Measurements from ENCODE around the gene HS1BP3.

Gene HS1BP3

DNA sequence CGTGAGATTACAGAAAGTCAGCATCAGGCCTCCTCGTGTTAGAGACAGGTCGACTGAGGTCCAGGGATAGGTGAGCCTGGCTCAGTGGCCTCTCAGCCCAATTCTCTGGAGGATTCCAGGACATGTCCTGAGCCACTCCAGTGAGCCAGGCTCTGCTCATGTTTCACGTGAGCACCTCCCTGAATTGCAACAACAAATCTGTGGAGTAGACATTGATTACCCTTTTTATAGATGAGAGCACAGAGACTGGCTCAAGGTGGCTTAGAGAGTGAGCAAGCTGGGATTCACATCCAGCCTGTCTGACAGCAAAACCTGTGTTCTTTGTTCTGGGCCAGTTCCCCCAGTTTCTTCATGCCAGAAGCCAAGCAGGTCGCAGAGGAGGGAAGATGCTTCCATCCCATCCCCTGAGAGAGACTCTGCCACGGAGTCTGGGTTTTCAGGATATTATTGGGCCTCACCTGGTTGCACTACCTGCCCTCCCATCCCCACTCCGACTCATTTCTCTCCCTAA lies 46.4 kb downstream of the HS1BP3 start:
- no peak for DNase-seq (ENCODE audit: low read depth in 1 of 2, low spot score in 1 of 2)

DNA sequence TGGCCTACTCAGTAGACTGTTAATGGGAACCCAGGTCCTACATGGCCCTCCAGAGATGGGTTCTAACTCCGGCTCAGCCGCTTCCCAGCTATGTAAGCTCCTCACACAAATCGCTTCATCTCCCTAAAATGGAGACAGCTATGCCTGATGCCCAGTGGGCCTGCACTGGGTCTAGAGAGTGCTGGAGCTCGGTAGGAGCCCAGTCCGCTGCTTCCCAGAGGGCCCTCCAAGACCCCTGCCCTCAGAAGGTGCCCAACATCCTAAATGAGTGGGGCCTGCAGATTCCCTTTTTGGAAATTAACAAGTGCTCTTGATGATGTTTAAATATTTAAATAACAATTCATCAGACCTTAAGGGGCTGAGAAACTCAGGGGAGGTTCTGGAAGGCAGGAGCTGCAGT lies 47.1 kb downstream of the HS1BP3 start:
- DNase-seq (ENCODE audit: low read depth in 1 of 2, low spot score in 1 of 2): no peak

DNA sequence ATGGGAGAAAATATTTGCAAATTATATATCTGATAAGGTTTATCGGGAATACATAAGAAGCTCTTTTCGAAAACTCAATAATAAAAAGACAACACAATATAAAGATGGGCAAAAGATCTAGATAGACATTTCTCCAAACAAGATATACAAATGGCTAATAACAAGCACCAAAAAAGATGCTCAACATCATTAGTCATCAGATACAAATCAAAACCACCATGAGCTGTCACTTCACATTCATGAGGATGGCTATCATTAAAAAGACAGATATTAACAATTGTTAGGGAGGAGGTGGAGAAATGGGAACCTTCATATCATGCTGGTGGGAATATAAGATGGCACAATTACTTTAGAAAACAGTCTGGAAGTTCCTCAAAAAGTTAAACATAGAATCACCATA lies 48.1 kb downstream of the HS1BP3 start:
- DNase-seq (ENCODE audit: low read depth in 1 of 2, low spot score in 1 of 2): no peak

DNA sequence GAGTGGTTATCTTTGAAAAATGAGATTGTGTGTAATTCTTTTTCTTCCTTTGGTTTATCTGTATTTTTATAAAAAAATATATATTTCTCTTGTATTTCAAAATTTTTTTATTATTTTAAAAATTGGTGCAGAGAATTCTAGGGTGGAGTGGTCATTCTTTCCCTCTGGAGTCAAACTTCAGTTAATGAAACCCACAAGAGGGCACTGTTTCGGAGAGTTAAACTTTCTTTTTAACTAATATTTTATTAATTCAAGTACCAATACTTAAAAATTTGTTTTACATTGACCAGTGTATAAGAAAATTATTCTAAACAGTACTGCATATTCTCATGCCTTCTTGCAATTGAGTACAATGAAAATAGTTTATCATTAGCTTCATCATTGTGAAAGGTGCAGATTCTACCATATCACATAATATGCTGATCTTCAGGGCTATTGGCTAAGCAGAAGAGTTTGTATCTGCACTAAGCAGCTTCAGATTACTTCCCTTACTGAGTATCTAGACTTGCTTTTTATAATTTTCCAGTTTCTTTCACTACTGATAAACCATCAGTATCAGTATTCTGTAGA lies 50.1 kb downstream of the HS1BP3 start:
- no peak for DNase-seq (ENCODE audit: low read depth in 1 of 2, low spot score in 1 of 2)

DNA sequence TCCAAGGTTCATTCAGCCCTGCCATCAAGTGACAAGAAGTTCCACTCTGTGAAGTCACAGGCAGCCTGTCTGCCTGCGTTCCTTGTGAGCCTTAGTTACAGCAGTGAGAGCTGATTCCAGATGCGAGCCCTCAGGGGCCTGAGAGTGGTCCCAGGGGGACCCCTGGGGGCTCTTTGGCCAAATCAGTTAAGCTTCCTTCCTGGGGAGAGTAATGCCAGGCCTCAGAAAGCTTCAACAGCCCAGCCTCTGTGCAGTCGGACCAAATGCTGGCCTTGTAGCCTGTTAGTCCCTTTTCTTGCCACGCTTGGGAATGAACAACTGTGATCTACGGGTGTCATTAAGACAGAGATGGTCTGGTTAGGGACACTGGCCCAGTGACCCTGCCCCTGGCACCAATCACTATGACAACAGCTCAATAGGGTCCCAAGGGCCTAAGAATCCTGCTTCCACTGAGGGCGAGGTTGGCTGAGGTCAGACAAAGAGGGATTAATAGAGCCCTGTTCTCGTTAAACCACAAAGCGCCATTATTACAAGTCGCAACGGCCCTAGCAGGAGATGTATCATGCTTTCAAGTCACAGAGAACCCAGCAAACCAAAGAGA lies 50.9 kb downstream of the HS1BP3 start:
- DNase-seq (ENCODE audit: low read depth in 1 of 2, low spot score in 1 of 2): no peak

DNA sequence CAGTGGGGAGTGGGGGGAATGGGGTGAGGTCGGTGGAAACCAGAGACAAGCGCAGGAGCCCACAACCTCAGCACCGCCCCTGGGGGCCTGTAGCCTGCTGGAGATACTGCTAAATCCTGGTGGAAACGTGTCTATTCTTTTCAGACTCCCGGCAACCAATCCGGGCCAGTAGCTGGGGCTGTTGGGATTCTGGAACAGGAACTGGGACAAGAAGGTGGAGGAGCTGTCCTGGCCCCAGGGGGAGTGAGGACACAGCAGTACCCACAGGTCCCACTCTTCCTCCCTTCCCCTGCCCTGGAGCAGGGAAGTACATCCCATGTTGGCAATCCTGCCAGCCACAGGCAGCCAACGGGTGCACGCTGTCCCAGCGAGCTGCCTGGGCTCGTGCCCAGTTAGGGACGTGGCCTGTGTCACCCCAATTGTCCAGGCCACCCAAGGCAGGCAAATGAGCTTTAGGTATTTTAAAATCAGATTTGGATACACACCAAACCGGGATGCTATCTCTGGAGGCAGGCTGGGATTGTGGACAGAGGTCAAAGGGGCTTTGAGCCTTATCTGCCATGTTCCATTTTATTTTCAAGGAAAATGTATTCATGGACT lies 51.8 kb downstream of the HS1BP3 start:
- no peak for DNase-seq (ENCODE audit: low read depth in 1 of 2, low spot score in 1 of 2)

DNA sequence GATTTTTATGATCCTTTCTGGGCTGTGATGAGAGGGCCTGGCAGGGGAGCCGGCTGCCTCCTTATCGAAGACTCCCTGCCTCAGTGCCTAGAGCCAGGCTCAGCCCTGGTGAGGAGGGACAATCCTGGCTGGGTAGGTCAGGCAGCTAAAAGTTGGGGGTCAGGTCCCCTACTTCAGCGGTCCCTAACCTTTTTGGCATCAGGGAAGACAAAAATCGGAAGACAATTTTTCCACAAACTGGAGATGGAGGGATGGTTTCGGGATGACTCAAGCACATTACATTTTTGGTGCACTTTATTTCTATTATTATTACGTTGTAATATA lies 53.1 kb downstream of the HS1BP3 start:
- DNase-seq (ENCODE audit: low read depth in 1 of 2, low spot score in 1 of 2): no peak

DNA sequence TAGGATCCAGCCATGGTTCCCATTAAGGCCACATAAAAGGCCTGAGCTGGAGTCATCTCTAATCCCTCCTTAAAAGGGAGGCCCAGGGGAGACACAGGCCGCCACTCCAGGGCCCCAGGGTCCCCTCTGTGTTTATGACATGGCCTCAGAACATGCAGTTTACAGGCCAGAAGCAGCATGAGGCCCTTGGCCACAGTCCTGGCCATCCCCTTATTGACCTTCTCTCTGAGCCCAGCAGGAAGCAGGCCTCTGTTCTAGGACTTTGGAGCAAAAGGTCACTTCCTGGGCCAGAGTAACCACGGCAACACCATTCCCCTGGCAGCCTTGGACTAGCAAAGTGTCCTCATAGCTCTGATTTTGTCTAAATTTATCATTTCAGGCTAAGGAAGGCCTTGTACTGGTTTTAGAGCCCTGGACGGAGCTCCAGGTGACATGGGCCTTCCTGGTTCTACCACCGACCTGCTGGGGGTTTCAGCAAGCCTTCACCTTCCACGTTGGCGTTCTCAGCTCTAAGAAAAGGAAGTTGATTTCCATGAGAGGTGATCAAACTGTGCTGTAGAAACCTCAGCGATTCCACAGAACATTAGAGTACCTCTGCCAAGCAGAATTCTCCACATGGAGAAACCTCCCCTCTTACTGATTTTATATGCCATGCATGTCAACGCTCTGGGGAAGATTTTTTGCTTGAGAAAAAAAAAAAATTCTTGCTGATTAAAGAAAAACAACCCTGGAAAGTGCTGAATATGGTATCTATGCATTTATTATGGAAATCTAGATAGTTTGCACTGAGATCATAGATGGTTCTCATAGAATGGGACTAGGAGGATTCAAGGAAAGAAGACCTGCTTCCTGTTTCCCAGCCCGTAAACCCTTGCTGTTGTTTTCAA lies 53.7 kb downstream of the HS1BP3 start:
- no peak for DNase-seq (ENCODE audit: low read depth in 1 of 2, low spot score in 1 of 2)

DNA sequence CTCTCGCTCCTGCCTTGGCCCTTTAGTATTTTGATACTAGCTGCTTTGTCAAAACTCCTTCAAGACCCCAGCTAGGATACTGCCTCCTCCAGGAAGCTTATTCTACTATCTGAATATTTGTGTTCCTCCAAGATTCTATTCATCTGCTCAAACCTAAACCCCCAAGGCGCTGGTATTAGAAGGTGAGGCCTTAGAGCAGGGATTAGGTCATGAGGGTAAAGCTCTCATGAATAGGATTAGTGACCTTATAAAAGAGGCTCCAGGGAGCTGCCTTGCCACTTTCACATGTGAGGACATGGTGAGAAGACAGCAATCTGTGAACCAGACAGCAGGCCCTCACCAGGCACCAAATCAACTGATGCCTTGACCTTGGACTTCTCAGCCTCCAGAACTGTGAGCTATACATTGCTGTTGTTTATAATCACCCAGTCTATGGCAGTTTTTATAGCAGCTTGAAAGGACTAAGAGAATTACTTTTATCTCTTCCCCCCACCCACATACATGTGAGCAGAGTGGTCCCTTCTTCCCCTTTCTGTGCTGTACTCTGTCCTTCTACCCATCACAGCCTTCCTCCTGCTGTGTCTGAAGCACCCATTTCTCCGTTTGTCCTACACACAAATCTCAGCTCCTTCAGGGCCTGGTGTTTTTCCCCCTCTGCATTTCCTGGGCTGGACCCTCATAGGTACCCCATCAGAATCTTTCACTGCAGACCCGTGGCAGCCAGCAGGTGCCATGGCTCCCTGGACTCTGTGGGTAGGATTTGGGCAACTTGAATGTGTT lies 54.5 kb downstream of the HS1BP3 start:
- no peak for DNase-seq (ENCODE audit: low read depth in 1 of 2, low spot score in 1 of 2)

DNA sequence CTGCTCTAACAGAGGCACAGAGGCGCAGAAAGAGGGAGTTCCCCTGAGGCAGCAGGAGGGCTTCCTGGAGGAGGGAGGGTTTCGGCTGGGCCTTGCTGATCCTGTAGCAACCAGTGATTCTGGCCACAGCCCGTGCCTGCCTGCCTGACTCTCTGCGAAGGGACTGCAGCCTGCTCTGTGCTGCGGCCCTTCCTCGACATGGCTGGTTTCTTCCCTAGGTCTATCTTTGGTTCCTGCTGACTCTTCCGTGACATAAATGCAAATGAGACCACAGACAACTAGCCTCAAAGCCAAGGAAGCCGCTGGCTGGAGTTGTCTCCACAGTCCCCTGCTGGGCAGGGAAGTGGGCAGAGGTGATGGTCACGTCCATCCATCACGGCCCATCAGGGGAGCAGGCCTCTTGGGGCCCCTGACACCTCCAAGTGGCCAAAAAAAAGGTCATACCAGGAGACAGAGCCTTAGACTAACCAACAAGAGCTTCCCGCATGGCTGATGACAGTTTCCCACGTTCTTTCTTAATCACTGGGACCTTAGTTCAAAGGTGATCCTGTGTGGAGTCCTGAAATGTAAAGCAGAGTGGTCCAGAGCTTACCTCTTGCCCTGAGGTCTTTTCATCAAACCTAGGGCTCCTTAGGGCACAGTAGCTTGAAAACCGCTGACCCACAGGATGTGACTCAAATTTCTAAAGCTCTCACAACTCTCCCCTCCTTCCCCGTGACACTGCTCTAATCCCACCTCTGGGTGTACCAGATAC lies 55.3 kb downstream of the HS1BP3 start:
- no peak for DNase-seq (ENCODE audit: low read depth in 1 of 2, low spot score in 1 of 2)

DNA sequence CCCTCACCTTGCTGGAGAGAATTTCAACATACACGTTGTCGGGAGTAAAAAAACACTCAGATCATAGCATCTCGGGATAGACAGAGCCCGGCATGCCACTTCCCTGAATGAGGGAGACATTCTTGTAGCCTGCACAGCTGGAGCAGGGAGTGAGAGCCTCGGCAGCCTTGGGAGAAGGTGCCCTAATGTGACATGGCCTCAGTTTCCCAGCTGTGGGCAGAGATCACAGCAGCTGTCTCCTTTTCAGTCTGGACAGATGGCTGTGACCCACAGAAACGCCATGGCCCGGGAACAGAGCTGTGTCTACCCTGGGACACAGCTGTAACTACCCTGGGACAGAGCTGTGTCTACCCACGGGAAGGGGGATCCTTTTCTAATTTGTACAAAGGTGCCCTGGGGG lies 55.9 kb downstream of the HS1BP3 start:
- no peak for DNase-seq (ENCODE audit: low read depth in 1 of 2, low spot score in 1 of 2)

DNA sequence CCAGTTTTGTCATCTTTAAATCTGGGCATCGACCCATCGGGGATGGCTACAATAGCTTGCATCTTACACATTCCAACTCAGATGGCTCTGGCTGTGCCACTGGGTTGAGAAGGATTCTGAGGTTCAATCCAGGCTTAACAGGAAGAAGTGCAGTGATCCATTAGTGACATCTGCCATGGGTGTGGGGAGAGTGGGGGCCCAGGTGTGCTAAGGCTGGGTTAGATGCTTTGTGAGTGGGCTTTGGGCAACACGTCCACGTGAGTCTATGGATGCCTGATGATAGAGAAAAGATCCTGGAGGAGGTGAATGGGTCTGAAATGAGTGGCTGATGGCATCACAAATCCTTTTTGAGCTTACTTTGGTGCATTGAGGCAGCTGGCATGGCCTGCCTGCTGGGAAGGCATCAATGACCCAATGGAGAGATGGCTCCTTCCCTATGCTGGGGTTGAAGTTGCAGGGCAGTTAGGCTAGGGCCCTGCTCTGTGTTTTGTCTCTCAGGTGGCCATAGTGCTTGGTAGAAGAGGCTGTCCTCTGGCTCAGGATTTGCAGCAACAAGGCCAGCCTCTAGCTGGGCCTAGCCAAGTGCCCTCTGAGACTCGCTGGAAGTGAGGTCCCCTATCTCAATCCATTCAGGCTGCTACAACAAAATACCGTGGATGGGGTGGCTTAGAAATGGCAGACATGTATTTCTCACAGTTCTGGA lies 56.7 kb downstream of the HS1BP3 start:
- no peak for DNase-seq (ENCODE audit: low read depth in 1 of 2, low spot score in 1 of 2)

DNA sequence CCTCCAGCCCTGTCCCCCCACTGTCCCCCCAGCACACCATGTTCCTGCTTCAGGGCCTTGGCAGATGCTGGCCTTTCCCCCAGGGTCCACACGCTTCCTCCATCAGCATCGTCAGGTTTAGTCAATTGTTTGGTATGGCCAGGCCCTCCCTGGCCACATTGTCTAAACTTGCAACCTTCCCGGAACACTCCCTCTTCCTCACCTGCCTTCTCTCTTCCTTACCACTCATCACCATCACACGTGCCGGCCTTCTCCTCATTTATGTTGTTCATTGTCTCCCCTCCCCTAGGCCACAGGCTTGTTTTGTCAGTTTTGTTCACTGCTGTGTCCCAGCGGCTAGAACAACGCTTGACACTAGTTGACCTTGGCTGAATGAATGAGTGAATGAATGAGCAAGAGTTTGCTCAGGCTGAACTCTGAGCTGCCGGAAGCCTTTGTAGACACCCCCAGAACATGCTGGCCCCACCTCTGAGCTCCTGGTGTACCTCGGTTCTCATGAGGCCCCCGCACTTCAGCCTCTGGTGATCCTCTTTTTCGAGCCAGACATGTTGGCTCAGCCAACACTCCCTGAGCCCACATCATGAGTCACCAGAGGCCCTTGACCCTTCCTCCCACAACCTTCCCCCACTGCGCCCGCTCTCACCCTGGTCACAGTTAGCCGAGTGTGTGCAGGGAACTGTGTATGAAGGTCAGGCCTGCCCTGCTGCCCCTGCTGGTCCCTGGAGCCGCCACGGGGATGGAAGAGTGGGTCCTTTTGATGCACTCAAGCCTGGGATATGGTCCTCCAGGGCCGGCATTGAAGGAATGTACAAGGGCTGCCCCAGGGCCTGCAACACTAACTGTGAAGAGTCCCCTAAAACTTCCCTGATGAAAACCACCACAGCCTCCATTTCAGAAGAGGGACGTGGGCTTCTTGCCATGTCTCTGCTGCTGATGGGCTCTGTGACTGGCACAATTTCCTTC lies 57.5 kb downstream of the HS1BP3 start:
- DNase-seq (ENCODE audit: low read depth in 1 of 2, low spot score in 1 of 2): no peak

DNA sequence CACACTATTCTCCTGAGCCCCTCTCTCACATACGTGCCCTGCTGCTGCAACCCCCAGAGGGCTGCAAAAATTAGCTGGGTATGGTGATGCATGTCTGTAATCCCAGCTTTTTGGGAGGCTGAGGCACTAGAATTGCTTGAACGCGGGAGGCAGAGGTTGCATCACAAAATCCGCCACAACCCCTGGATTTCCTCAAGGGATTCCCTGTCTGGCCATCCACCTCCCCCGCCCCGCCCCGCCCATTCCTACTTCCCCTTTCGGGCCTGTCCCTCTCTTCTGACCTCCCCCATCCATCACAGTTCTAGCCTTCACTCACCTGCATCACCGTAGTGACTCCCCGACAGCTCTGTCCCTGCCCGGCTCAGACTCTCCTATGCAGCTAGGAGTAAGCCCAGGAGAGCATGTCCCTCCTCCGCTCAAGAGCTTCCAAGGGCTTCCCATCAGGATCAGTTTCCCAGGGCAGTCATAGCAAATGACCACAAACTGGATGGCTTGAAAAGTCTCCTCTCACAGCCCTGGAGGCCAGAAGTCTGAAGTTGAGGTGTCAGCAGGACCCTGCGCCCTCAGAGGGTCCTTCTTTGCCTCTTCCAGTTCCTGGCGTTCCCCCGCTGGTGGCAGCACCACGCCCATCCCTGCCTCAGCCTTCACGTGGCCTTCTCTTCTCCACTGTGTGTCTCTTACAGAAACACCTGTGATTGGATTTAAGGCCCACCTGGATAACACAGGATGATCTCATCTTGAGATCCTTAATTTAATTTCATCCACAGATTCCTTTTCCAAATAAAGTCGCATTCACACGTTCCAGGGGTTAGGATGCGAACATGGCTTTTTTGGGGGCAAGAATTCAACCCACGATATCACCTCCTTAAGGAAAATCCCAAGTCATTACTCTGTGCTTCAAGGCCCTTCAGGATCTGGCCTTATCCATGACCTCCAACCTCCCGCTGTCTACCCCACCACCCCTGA lies 58.5 kb downstream of the HS1BP3 start:
- no peak for DNase-seq (ENCODE audit: low read depth in 1 of 2, low spot score in 1 of 2)

DNA sequence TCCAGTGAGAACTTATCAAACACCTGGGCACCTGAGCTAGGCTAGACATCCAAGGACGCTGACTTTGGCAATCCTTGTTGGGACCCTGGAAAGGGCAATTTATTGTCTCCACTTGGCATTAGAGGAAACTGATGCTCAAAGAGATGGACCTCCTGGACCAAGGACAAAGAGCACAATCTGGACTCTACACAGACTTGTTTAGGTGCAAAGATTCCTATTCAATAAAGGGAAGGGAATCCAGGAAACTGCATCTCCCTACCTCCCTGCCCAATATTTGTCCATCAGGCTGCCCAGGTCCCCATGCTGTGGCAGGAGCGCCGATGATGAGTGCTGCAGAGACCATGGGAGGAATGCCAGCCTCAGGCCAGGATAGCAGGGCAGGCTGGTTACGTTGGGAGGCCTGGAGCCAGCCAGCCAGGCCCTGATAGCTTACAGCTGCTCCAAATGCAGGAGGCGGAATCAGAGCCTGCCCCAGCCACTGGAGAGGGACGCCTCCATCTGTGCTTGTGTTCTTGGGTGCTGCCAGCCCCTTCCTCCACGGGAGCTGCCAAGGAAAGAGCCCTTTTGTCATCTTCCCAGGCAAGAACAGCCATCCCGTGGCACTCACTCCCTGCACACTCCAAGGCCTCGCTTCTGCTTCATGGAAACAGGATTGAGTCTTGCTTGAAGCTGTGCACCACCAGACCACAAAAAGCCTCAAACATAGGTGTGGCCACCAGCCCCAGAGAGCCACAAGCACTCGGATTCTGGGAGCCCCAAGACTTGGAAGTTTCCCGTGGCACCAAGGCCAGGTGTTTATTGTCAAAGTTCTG lies 60.0 kb downstream of the HS1BP3 start:
- DNase-seq (ENCODE audit: low read depth in 1 of 2, low spot score in 1 of 2): no peak

DNA sequence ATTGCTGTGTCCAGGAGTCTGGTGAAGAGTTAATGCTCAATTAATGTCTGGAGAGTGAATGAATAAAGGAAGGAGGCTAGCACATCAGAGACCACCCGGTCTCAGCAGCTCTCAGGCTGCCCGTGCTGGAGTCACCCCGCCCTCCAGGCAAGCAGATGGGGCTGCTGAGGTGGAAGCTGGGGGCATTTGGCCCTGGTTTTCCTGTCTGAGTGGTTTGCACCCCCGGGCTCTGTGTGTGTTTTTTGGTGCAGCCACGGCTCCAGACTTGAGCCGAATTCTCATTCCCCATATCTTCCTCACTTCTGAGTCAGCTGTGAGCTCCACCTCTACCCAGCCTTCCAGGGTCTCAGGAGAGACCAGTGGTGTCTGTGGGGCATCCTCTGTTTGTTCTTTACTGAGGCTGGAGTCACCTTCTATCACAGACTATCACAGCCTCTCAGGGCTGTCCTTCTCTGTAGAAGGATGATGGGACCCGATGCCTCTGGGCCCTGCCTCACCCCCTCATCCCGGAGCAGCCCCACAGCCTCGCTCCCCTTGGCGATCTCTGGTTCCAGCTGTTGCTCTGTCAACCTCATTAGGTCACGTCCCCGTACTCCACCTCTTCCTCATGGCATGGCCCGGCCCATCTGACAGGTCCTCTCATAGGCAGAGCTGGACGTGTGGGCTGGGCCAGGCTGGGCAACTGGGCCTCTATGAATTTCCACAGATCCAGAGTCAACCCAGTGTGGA lies 60.8 kb downstream of the HS1BP3 start:
- DNase-seq (ENCODE audit: low read depth in 1 of 2, low spot score in 1 of 2): no peak
